HepG2 (cell line): ENCODE results near the gene FPGS. TPM values are rescaled to one million over a fixed set of nuclear protein-coding genes. Genes with fewer than 3 reads are reported as not detected.

Experiments used
- ETS1 ChIP-seq: sonication (generic); formaldehyde crosslinking; IDR thresholded peaks from 2 replicates; pipeline ENCODE4 v1.4.0; 2020; ENCODE audit warnings: missing genetic modification reagents
- GATAD1 ChIP-seq: IDR thresholded peaks from 2 replicates; pipeline ENCODE4 v1.6.1; 2016; ENCODE audit warnings: missing genetic modification reagents, missing compliant biosample characterization
- HNRNPLL ChIP-seq: fragments of 200-400 bp; formaldehyde crosslinking; IDR thresholded peaks from 2 replicates; pipeline ENCODE4 v1.6.1; 2017; ENCODE audit warnings: mild to moderate bottlenecking, low read depth, low read length; ENCODE audit not compliant: poor library complexity, severe bottlenecking
- IKZF1 ChIP-seq: fragments of 450-650 bp; IDR thresholded peaks from 2 replicates; pipeline ENCODE4 v1.7.1; 2016
- MIER2 ChIP-seq: IDR thresholded peaks from 2 replicates; pipeline ENCODE4 v1.6.1; 2016; ENCODE audit warnings: missing biosample characterization, missing genetic modification reagents
- MIXL1 ChIP-seq: IDR thresholded peaks from 2 replicates; pipeline ENCODE4 v1.6.1; 2016
- MNT ChIP-seq: fragments of 450-650 bp; IDR thresholded peaks from 2 replicates; pipeline ENCODE4 v1.6.1; 2016
- PRMT3 ChIP-seq: sonication (generic); formaldehyde crosslinking; IDR thresholded peaks from 2 replicates; pipeline ENCODE4 v1.8.1; 2022; ENCODE audit warnings: low read depth, mild to moderate bottlenecking, moderate library complexity, missing genetic modification reagents, borderline replicate concordance
- RBFOX2 ChIP-seq: fragments of 200-400 bp; formaldehyde crosslinking; IDR thresholded peaks from 2 replicates; pipeline ENCODE4 v1.6.1; 2017; ENCODE audit warnings: low read depth, mild to moderate bottlenecking, low read length
- SOX5 ChIP-seq: IDR thresholded peaks from 2 replicates; pipeline ENCODE4 v1.6.1; 2016; ENCODE audit warnings: borderline replicate concordance
- ZBTB33 ChIP-seq: sonication (generic); formaldehyde crosslinking; IDR thresholded peaks from 2 replicates; pipeline ENCODE4 v1.4.0; 2020; ENCODE audit warnings: missing genetic modification reagents
- ZBTB38 ChIP-seq: sonication (generic); formaldehyde crosslinking; IDR thresholded peaks from 2 replicates; pipeline ENCODE4 v1.5.1; 2020; ENCODE audit warnings: mild to moderate bottlenecking, missing genetic modification reagents
- ZFX ChIP-seq: sonication (generic); formaldehyde crosslinking; IDR thresholded peaks from 2 replicates; pipeline ENCODE4 v1.4.0; 2020; ENCODE audit warnings: mild to moderate bottlenecking, low read depth, missing genetic modification reagents, moderate library complexity
- ZNF350 ChIP-seq: sonication (generic); formaldehyde crosslinking; IDR thresholded peaks from 2 replicates; pipeline ENCODE4 v1.4.0; 2020; ENCODE audit warnings: mild to moderate bottlenecking, low read depth, missing genetic modification reagents, borderline replicate concordance
- ZNF687 ChIP-seq: sonication (generic); formaldehyde crosslinking; IDR thresholded peaks from 2 replicates; pipeline ENCODE4 v1.5.1; 2020; ENCODE audit warnings: mild to moderate bottlenecking, missing genetic modification reagents, moderate library complexity
- polyA plus RNA-seq, 8 experiments: library from polyadenylated mRNA; depleted of rRNA in 3 of 8; stranded (reverse) in 7 of 8; unstranded in 1 of 8; fragments of >200 nt; fragmentation: Illumina TruSeq in 4 of 8; extraction: Trizol in 4 of 8; gene quantifications; 2 replicates each; pipeline versions ENCODE4 v1.2.1 to v1.2.3, GENCODE V29; 2011 to 2016; ENCODE audit warnings: low read depth in 4 of 8, missing spikeins in 1 of 8, mixed read lengths in 1 of 8; ENCODE audit not compliant: insufficient read depth in 1 of 8
- total RNA-seq, 5 experiments: library from RNA; depleted of rRNA; stranded (reverse); fragments of >200 nt; fragmentation: Illumina TruSeq; extraction: Trizol; gene quantifications; 2 replicates each; pipeline ENCODE4 v1.2.3, GENCODE V29; 2016; ENCODE audit warnings: low read depth in 1 of 5
- TF ChIP-seq, protein P1 (sequence below): IDR thresholded peaks from 2 replicates; pipeline ENCODE4 v1.6.1; 2016
- TF ChIP-seq, protein P2 (sequence below): fragments of 450-650 bp; IDR thresholded peaks from 2 replicates; pipeline ENCODE4 v1.6.1; 2017; ENCODE audit warnings: mild to moderate bottlenecking

FPGS gene
- total and polyA plus RNA-seq, 2 of the 13 experiments (the other 11 are each of a cell fraction or from before 2014, with no cell fraction given) = 35.6 to 36.8 TPM

DNA sequence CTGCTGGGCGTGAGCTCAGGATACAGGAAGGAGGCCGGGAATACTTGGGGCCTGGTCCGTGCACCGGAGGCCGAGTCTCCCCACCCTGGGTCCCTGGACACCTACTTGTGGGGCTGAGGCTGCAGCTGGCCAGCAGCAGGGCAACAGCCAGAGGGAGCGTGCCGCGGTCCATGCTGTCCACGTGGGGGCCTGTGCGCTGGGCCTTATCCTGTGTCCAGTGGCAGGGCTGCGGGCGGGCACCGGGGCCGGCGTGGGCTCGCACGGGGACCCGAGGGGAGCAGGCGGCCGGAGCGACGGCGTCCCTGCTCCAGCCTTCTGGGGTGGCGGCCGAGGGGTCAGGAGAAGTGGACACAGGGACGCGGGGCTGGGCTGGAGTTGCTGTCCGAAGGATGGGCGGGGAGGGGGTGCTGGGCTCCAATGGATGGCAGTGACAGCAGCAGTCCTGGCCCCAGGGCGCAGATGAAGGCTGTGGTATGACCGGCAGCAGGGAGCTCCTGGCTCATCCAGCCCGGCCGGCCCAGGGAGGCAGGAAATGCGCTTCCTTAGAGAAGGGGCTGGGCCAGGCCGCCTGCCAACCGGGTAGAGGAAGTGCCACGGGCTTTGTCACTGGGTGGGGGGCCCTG, 51.6 kb downstream of the FPGS start, which contains the start of gene ENG (continued):
- peak; percentile 55 for TF ChIP-seq RBFOX2
- TF ChIP-seq GATAD1 (CRISPR knock-in tag) = no peak
- TF ChIP-seq ZNF687 (CRISPR knock-in tag) = peak; percentile 54
- no peak for TF ChIP-seq MIER2
- TF ChIP-seq, protein P1, sequence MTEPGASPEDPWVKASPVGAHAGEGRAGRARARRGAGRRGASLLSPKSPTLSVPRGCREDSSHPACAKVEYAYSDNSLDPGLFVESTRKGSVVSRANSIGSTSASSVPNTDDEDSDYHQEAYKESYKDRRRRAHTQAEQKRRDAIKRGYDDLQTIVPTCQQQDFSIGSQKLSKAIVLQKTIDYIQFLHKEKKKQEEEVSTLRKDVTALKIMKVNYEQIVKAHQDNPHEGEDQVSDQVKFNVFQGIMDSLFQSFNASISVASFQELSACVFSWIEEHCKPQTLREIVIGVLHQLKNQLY (CRISPR knock-in tag) = no peak
- TF ChIP-seq HNRNPLL = peak; percentile 23
- no peak for TF ChIP-seq MIXL1 (CRISPR knock-in tag)
- TF ChIP-seq IKZF1 = no peak
- TF ChIP-seq MNT = no peak
- no peak for TF ChIP-seq ZNF350 (CRISPR knock-in tag)
- TF ChIP-seq ZBTB38 (CRISPR knock-in tag) = peak; percentile 75
- TF ChIP-seq, protein P2, sequence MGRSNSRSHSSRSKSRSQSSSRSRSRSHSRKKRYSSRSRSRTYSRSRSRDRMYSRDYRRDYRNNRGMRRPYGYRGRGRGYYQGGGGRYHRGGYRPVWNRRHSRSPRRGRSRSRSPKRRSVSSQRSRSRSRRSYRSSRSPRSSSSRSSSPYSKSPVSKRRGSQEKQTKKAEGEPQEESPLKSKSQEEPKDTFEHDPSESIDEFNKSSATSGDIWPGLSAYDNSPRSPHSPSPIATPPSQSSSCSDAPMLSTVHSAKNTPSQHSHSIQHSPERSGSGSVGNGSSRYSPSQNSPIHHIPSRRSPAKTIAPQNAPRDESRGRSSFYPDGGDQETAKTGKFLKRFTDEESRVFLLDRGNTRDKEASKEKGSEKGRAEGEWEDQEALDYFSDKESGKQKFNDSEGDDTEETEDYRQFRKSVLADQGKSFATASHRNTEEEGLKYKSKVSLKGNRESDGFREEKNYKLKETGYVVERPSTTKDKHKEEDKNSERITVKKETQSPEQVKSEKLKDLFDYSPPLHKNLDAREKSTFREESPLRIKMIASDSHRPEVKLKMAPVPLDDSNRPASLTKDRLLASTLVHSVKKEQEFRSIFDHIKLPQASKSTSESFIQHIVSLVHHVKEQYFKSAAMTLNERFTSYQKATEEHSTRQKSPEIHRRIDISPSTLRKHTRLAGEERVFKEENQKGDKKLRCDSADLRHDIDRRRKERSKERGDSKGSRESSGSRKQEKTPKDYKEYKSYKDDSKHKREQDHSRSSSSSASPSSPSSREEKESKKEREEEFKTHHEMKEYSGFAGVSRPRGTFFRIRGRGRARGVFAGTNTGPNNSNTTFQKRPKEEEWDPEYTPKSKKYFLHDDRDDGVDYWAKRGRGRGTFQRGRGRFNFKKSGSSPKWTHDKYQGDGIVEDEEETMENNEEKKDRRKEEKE = no peak
- no peak for TF ChIP-seq SOX5
- peak; percentile 79 for TF ChIP-seq ZBTB33 (CRISPR knock-in tag)
- TF ChIP-seq PRMT3 = no peak
- peak; percentile 31; the same call in 1 of the 2 replicates for TF ChIP-seq ZFX (CRISPR knock-in tag)
- TF ChIP-seq ETS1 (CRISPR knock-in tag) = no peak
